Measurements from ENCODE around the gene VSTM4.

DNA sequence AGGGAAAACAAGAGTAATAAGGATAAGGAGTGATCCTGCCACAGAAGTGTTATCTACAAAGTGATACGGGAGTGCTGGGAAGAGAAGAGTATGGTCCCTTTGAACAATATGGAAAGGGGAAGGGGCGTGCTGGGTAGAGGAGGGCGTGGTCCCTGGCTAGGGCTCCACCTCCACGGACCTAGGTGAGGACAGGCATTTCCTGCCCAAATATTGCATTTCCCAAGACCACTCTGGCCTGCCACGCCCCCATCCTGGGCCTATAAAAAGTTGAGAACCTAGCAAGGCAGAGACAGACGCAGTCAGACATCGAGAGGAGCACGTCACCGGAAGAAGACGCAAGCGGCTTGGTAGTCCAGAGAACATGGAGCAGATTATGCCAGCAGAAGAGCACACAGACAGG lies 22.8 kb downstream of the VSTM4 start:
- TF ChIP-seq, protein P1, sequence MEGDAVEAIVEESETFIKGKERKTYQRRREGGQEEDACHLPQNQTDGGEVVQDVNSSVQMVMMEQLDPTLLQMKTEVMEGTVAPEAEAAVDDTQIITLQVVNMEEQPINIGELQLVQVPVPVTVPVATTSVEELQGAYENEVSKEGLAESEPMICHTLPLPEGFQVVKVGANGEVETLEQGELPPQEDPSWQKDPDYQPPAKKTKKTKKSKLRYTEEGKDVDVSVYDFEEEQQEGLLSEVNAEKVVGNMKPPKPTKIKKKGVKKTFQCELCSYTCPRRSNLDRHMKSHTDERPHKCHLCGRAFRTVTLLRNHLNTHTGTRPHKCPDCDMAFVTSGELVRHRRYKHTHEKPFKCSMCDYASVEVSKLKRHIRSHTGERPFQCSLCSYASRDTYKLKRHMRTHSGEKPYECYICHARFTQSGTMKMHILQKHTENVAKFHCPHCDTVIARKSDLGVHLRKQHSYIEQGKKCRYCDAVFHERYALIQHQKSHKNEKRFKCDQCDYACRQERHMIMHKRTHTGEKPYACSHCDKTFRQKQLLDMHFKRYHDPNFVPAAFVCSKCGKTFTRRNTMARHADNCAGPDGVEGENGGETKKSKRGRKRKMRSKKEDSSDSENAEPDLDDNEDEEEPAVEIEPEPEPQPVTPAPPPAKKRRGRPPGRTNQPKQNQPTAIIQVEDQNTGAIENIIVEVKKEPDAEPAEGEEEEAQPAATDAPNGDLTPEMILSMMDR (conservative IDR thresholded peaks at IDR 0.05 in 1 of 2, IDR thresholded peaks at IDR 0.05 in 1 of 2; ENCODE audit: low read depth in 1 of 2, low read length in 2 of 2), result no peak
- no peak for TF ChIP-seq EZH2 (IDR thresholded peaks at IDR 0.05; ENCODE audit: low read length, missing control alignments)
